C4-2B (cell line): ENCODE results near the gene PBX1.

Experiments used
- ZFX ChIP-seq: fragments of 450-650 bp; IDR thresholded peaks from 2 replicates; pipeline ENCODE4 v1.6.1; 2017
- TF ChIP-seq, protein P1 (sequence below): fragments of 450-650 bp; conservative IDR thresholded peaks from 2 replicates; pipeline ENCODE4 v1.5.1; 2017; ENCODE audit warnings: mild to moderate bottlenecking

DNA sequence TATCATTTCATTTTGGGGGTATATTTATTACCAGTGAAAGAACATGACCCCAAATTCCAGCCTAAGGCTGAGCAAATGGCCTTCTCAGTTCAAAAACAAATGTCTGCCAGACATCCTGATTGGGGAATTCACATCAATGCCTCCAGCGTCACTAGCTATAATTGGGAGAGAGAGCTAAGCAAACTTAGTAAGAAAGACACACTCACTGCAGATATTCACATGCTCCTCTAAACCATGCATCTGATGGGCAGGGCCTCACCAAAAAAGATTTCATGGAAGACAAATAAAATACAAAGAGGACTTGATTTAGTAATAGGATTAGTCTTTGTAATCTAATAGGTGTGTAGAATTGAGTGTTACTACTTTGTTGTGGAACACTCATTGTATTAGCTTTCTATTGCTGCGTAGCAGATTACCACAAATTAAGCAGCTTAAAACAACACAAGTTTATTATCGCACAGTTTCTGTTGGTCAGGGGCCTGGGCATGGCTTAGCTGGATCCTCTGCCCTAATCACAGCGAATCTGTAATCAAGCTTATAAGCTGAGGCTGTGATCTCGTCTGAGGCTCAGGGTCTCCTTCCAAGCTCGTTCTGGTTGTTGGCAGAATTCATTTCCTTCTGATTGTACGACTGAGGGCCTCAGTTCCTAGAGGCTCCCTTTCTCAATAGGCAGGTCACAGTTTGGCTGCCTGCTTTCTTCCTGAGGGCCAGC is 243.0 kb downstream of the PBX1 start:
- TF ChIP-seq, protein P1, sequence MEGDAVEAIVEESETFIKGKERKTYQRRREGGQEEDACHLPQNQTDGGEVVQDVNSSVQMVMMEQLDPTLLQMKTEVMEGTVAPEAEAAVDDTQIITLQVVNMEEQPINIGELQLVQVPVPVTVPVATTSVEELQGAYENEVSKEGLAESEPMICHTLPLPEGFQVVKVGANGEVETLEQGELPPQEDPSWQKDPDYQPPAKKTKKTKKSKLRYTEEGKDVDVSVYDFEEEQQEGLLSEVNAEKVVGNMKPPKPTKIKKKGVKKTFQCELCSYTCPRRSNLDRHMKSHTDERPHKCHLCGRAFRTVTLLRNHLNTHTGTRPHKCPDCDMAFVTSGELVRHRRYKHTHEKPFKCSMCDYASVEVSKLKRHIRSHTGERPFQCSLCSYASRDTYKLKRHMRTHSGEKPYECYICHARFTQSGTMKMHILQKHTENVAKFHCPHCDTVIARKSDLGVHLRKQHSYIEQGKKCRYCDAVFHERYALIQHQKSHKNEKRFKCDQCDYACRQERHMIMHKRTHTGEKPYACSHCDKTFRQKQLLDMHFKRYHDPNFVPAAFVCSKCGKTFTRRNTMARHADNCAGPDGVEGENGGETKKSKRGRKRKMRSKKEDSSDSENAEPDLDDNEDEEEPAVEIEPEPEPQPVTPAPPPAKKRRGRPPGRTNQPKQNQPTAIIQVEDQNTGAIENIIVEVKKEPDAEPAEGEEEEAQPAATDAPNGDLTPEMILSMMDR: no peak
- TF ChIP-seq ZFX: no peak
